ENCODE results near the gene POLRMT.

DNA sequence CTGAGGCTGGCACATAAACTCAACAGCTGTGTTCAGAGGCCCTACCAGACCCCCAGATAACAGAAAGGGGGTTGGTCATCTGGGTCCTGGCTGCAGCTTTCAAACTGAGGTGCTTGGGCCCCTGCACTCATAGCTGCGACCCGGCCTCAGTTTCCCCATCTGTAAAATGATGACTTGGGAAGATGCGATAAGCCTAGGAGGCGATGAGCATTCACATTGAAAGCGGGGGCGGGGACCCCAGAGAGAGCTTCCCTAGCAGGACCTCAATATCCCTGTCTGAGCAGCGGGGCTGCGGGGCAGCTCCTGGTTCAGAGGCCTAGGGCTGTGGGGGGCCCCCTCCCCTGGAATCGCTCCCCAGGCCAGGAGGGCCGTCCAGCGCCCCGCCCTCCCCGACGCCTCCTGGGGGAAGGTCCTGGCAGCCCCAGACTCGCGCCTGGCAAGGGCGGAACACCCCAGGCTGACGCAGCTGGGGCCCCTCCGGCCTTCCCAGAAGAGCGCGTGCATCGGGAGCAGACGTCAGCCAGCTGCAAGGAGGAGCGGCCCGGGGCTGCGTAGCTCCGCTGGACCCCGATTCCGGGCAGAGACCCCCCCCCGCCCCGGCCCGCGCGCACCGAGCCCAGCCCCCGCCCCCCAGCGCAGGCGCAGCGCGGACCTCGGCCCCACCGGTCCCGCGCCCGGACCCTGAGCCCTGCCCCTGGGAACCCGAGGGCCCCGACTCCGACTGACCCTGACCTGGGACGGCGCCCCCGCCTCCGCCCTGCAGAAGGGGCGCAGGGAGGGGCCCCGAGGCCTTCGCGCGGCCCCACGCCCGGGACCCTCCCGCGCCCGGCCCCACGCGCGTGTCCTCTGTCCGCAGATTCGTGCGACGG lies 46.3 kb upstream of the POLRMT start:
- TF ChIP-seq, protein P1, sequence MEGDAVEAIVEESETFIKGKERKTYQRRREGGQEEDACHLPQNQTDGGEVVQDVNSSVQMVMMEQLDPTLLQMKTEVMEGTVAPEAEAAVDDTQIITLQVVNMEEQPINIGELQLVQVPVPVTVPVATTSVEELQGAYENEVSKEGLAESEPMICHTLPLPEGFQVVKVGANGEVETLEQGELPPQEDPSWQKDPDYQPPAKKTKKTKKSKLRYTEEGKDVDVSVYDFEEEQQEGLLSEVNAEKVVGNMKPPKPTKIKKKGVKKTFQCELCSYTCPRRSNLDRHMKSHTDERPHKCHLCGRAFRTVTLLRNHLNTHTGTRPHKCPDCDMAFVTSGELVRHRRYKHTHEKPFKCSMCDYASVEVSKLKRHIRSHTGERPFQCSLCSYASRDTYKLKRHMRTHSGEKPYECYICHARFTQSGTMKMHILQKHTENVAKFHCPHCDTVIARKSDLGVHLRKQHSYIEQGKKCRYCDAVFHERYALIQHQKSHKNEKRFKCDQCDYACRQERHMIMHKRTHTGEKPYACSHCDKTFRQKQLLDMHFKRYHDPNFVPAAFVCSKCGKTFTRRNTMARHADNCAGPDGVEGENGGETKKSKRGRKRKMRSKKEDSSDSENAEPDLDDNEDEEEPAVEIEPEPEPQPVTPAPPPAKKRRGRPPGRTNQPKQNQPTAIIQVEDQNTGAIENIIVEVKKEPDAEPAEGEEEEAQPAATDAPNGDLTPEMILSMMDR (IDR thresholded peaks at IDR 0.05): no peak
- TF ChIP-seq POLR2A (IDR thresholded peaks at IDR 0.05) (no peak), POLR2AphosphoS5 (IDR thresholded peaks at IDR 0.05) (peak in 2 of 3 donors; percentile 5 to 10)

Measured in breast epithelium (tissue), 3 donors.